Endothelial cell of umbilical vein (primary cell): Measurements from ENCODE around the gene SDCCAG8. TPM values are rescaled to one million over a fixed set of nuclear protein-coding genes. Genes with fewer than 3 reads are reported as not detected.

ENCODE experiments used
- BruUV-seq: library from RNA; stranded (reverse); fragments of 400-500 nt; replicated peaks from 2 replicates; lab custom pipeline; 2021; lab: Mats Ljungman, UMichigan
- CTCF ChIA-PET: fragments of 300-600, 350-600 bp; sonication (Branson Sonifier 250); formaldehyde crosslinking; loops from one replicate; lab custom pipeline; 2021; ENCODE audit warnings: antibody characterized with exemption, inconsistent platforms; lab: Charles Lee
- POLR2A ChIA-PET: fragments of 300-600, 350-600 bp; sonication (Branson Sonifier 250); formaldehyde crosslinking; loops from one replicate; lab custom pipeline; 2021; ENCODE audit warnings: antibody characterized with exemption, inconsistent platforms; lab: Charles Lee
- DNase-seq: peaks from one replicate; pipeline ENCODE4 v3.0.0-alpha.2; 2011; ENCODE audit warnings: low read depth, low spot score
- FAIRE-seq: peaks from 2 replicates; lab custom pipeline; 2011; peaks lifted over from hg19 to GRCh38; lab: Jason Lieb, UNC
- H2AFZ ChIP-seq: 2 replicates; pipeline ENCODE4 v1.6.0; 2012; ENCODE audit warnings: low read depth, low read length, control low read depth, inconsistent platforms
- H3K27ac ChIP-seq: 2 replicates; pipeline ENCODE4 v1.5.1; 2011; ENCODE audit warnings: low read depth, mild to moderate bottlenecking, control low read depth, low read length, moderate library complexity; ENCODE audit not compliant: insufficient read depth
- H3K27me3 ChIP-seq, 2 experiments: 2 replicates each; pipeline versions ENCODE4 v1.6.0 to v1.6.1; 2011; ENCODE audit warnings: low read length in 2 of 2, mixed read lengths in 1 of 2; ENCODE audit not compliant: control insufficient read depth in 2 of 2, insufficient read depth in 2 of 2
- H3K36me3 ChIP-seq, 2 experiments: 2 replicates in 1 of 2; 3 replicates in 1 of 2; pipeline ENCODE4 v1.5.1; 2011; ENCODE audit warnings: low read length in 2 of 2, mild to moderate bottlenecking in 1 of 2, moderate library complexity in 1 of 2; ENCODE audit not compliant: control insufficient read depth in 2 of 2, insufficient read depth in 2 of 2; ENCODE audit errors: extremely low read depth in 1 of 2
- H3K4me1 ChIP-seq: 3 replicates; pipeline ENCODE4 v1.5.1; 2011; ENCODE audit warnings: mild to moderate bottlenecking, low read length; ENCODE audit not compliant: control insufficient read depth, insufficient read depth; ENCODE audit errors: extremely low read depth
- H3K4me2 ChIP-seq: 2 replicates; pipeline ENCODE4 v1.6.1; 2011; ENCODE audit warnings: low read length, control low read depth, mixed read lengths; ENCODE audit not compliant: insufficient read depth
- H3K4me3 ChIP-seq, 3 experiments: fragments of 200-600 bp in 1 of 3; sonication (generic), shearing (Covaris generic) in 1 of 3; replicated peaks in 1 of 3; 2 replicates each; pipeline ENCODE4 v1.5.1; 2011 to 2016; ENCODE audit warnings: control low read depth in 3 of 3, low read length in 3 of 3, mild to moderate bottlenecking in 2 of 3, inconsistent platforms in 1 of 3, low read depth in 1 of 3, moderate library complexity in 1 of 3; ENCODE audit not compliant: insufficient read depth in 1 of 3
- H3K79me2 ChIP-seq: 2 replicates; pipeline ENCODE4 v1.6.0; 2012; ENCODE audit warnings: low read length, inconsistent platforms; ENCODE audit not compliant: control insufficient read depth, insufficient read depth
- H3K9ac ChIP-seq: replicated peaks from 2 replicates; pipeline ENCODE3; 2011; ENCODE audit warnings: low read length, control low read depth; ENCODE audit not compliant: insufficient read depth; ENCODE audit errors: extremely low read depth
- H3K9me1 ChIP-seq: replicated peaks from 3 replicates; pipeline ENCODE4 v1.6.0; 2011; ENCODE audit warnings: mild to moderate bottlenecking, low read length; ENCODE audit not compliant: control insufficient read depth, insufficient read depth; ENCODE audit errors: extremely low read depth
- H3K9me3 ChIP-seq: replicated peaks from 2 replicates; pipeline ENCODE4 v1.5.1; 2012; ENCODE audit warnings: low read length, inconsistent platforms; ENCODE audit not compliant: control insufficient read depth, insufficient read depth
- H4K20me1 ChIP-seq: replicated peaks from 2 replicates; pipeline ENCODE3; 2011; ENCODE audit warnings: mild to moderate bottlenecking, low read length; ENCODE audit not compliant: control insufficient read depth, insufficient read depth; ENCODE audit errors: extremely low read depth
- EZH2 ChIP-seq: IDR thresholded peaks from 2 replicates; pipeline ENCODE4 v1.6.1; 2012; ENCODE audit warnings: borderline replicate concordance, low read depth, mild to moderate bottlenecking, moderate library complexity, low read length, inconsistent platforms; ENCODE audit not compliant: severe bottlenecking
- FOS ChIP-seq: IDR thresholded peaks from 2 replicates; pipeline ENCODE4 v1.6.1; 2011; ENCODE audit warnings: mild to moderate bottlenecking, low read length, moderate library complexity, borderline replicate concordance; ENCODE audit not compliant: insufficient read depth
- GATA2 ChIP-seq: IDR thresholded peaks from 2 replicates; pipeline ENCODE4 v1.7.0; 2011; ENCODE audit warnings: low read depth, mild to moderate bottlenecking, moderate library complexity, mixed read lengths, low read length; ENCODE audit not compliant: insufficient read length, insufficient read depth
- JUN ChIP-seq: IDR thresholded peaks from 2 replicates; pipeline ENCODE4 v1.6.1; 2011; ENCODE audit warnings: borderline replicate concordance, low read depth; ENCODE audit not compliant: insufficient read length, insufficient read depth
- MAX ChIP-seq: IDR thresholded peaks from 2 replicates; pipeline ENCODE4 v1.6.1; 2011; ENCODE audit not compliant: insufficient read depth, insufficient read length
- MYC ChIP-seq: IDR thresholded peaks from one replicate; pipeline ENCODE4 v1.6.1; 2011; ENCODE audit warnings: mild to moderate bottlenecking, low read depth, low read length
- POLR2A ChIP-seq: IDR thresholded peaks from 2 replicates; pipeline ENCODE4 v1.6.1; 2012; ENCODE audit warnings: low read depth, mild to moderate bottlenecking, control low read depth, low read length
- POLR2AphosphoS5 ChIP-seq: IDR thresholded peaks from 2 replicates; pipeline ENCODE4 v1.6.1; 2012; ENCODE audit warnings: low read depth, mild to moderate bottlenecking, control low read depth, low read length, moderate library complexity; ENCODE audit not compliant: insufficient read depth
- dilution Hi-C: fragments of 300-500 bp; cut with MboI; formaldehyde crosslinking; loops from one replicate; pipeline ENCODE4 v1.15.0; 2019; ENCODE audit warnings: low sequenced_read_pairs; ENCODE audit not compliant: extremely low pct_ligation_motif_present
- intact Hi-C: fragments of 100-400 bp; cut with micrococcal nuclease; formaldehyde crosslinking; loops from one replicate; pipeline ENCODE4 v1.10.0; 2022
- polyA plus RNA-seq, 4 experiments: library from polyadenylated mRNA; depleted of rRNA in 3 of 4; stranded (reverse) in 3 of 4; unstranded in 1 of 4; fragments of >200 nt; gene quantifications; 2 replicates each; pipeline versions ENCODE4 v1.2.1 to v1.2.3, GENCODE V29; 2011 to 2012; ENCODE audit warnings: missing spikeins in 1 of 4
- total RNA-seq: library from RNA; stranded (reverse); gene quantifications from 2 replicates; pipeline ENCODE4 v1.2.3, GENCODE V29; 2021
- TF ChIP-seq, protein P1 (sequence below), 2 donors: IDR thresholded peaks; 1 replicate in 1 of 2; 2 replicates in 1 of 2; pipeline ENCODE4 v1.5.1; 2011; ENCODE audit warnings: low read length in 2 of 2, mild to moderate bottlenecking in 2 of 2, moderate library complexity in 2 of 2, control low read depth in 1 of 2, inconsistent platforms in 1 of 2, low read depth in 1 of 2; ENCODE audit not compliant: insufficient read depth in 1 of 2; ENCODE audit errors: extremely low read depth in 1 of 2

Gene SDCCAG8
- total and polyA plus RNA-seq, 2 donors (not counting 3 experiments of a cell fraction or from before 2014, with no cell fraction given) = 14.6 to 25.7 TPM

GRCh38 chr1:243267471-243267880 is 11.6 kb downstream of the SDCCAG8 start:
- no peak overlapping the region for H2AFZ ChIP-seq
- no peaks in the 10 kb centered on the region for H3K9me3 ChIP-seq
- H3K9me1 ChIP-seq = no peaks in the 10 kb centered on the region
- H3K4me2 ChIP-seq = peak overlapping the region; percentile 86
- H3K27ac ChIP-seq = peak overlapping the region; percentile 93
- no peaks in the 10 kb centered on the region for H4K20me1 ChIP-seq
- intact Hi-C loops = no loop called here
- no peaks in the 10 kb centered on the region for H3K36me3 ChIP-seq
- TF ChIP-seq GATA2 (no peak), FOS (no peak), MAX (no peak), EZH2 (no peak), POLR2AphosphoS5 (no peak), JUN (no peak), POLR2A (no peak), MYC (no peak)
- TF ChIP-seq, protein P1, sequence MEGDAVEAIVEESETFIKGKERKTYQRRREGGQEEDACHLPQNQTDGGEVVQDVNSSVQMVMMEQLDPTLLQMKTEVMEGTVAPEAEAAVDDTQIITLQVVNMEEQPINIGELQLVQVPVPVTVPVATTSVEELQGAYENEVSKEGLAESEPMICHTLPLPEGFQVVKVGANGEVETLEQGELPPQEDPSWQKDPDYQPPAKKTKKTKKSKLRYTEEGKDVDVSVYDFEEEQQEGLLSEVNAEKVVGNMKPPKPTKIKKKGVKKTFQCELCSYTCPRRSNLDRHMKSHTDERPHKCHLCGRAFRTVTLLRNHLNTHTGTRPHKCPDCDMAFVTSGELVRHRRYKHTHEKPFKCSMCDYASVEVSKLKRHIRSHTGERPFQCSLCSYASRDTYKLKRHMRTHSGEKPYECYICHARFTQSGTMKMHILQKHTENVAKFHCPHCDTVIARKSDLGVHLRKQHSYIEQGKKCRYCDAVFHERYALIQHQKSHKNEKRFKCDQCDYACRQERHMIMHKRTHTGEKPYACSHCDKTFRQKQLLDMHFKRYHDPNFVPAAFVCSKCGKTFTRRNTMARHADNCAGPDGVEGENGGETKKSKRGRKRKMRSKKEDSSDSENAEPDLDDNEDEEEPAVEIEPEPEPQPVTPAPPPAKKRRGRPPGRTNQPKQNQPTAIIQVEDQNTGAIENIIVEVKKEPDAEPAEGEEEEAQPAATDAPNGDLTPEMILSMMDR (IDR thresholded peaks at IDR 0.05; ENCODE audit: extremely low read depth in 1 of 2, insufficient read depth in 1 of 2, low read depth in 1 of 2, low read length in 2 of 2) = no peak
- peaks cover 76% of the 10 kb centered on the region for H3K4me1 ChIP-seq
- H3K9ac ChIP-seq = peak overlapping the region; percentile 80
- DNase-seq (no peak), FAIRE-seq (no peak)
- CTCF ChIA-PET = no interaction called here
- H3K27me3 ChIP-seq = no peaks in the 10 kb centered on the region
- H3K79me2 ChIP-seq = peaks cover 41% of the 10 kb centered on the region
- no peak overlapping the region for H3K4me3 ChIP-seq
- POLR2A ChIA-PET = no interaction called here
- no TSS peak for BruUV-seq
- dilution Hi-C loops = no loop called here
